Measurements from ENCODE around the gene COX19. TPM values are rescaled to one million over a fixed set of nuclear protein-coding genes. Genes with fewer than 3 reads are reported as not detected.
"Not testable (repeated sequence)": the region's sequence is repeated elsewhere in the genome, so short reads cannot be mapped to it uniquely, and the experiment has no call there.

The COX19 gene
- total RNA-seq, 2 experiments from 2014 or later = 14.1 to 15.6 TPM

- intact Hi-C loops (cut with micrococcal nuclease) = no loop called here
- peaks cover 6% of the 10 kb centered on the region for H3K36me3 Mint-ChIP-seq
- peaks cover 6% of the 10 kb centered on the region for H3K4me1 Mint-ChIP-seq (ENCODE audit: low read depth)
- H3K27me3 Mint-ChIP-seq = no peaks in the 10 kb centered on the region
- H3K4me3 Mint-ChIP-seq = no peak overlapping the region
- no peak for DNase-seq
- ChIA-PET CTCF (interaction anchor here (1.1 kb wide), 1 partner anchor 16 kb away, joined by 3 read pairs; no protein-coding TSS in a partner anchor), POLR2A (no interaction called here)
- no peak overlapping the region for H3K27ac Mint-ChIP-seq
- no peaks in the 10 kb centered on the region for H3K9me3 Mint-ChIP-seq
These were observed 33.5 kb upstream of the COX19 start for GRCh38 chr7:1008733-1009363.

- ChIA-PET CTCF (no interaction called here), POLR2A (interaction anchor here (1.0 kb wide), 1 partner anchor 36 kb away, joined by 3 read pairs; no protein-coding TSS in a partner anchor)
- Mint-ChIP-seq H3K27me3 (no peaks in the 10 kb centered on the region), H3K36me3 (peaks cover 6% of the 10 kb centered on the region), H3K27ac (no peak overlapping the region), H3K9me3 (no peaks in the 10 kb centered on the region), H3K4me1 (ENCODE audit: low read depth) (peaks cover 6% of the 10 kb centered on the region), H3K4me3 (no peak overlapping the region)
- DNase-seq = no peak
- intact Hi-C loops (cut with micrococcal nuclease) = no loop called here
These were observed 32.6 kb upstream of the COX19 start for GRCh38 chr7:1007901-1008300.

GRCh38 chr7:1005303-1005702, 30.0 kb upstream of the COX19 start:
- Mint-ChIP-seq H3K27me3 (no peaks in the 10 kb centered on the region), H3K4me3 (no peak overlapping the region), H3K9me3 (no peaks in the 10 kb centered on the region), H3K36me3 (peaks cover 6% of the 10 kb centered on the region), H3K4me1 (ENCODE audit: low read depth) (no peaks in the 10 kb centered on the region), H3K27ac (no peak overlapping the region)
- no peak for DNase-seq
- POLR2A ChIA-PET = no interaction called here
- CTCF ChIA-PET = interaction anchor here (2.3 kb wide), 1 partner anchor 12 kb away, joined by 13 read pairs; no protein-coding TSS in a partner anchor
- intact Hi-C loops (cut with micrococcal nuclease) = no loop called here

GRCh38 chr7:1004018-1004852, 28.9 kb upstream of the COX19 start:
- intact Hi-C loops (cut with micrococcal nuclease) = no loop called here
- ChIA-PET POLR2A (no interaction called here), CTCF (interaction anchor here (2.3 kb wide), 1 partner anchor 11 kb away, joined by 13 read pairs; no protein-coding TSS in a partner anchor)
- H3K4me3 Mint-ChIP-seq = no peak overlapping the region
- no peaks in the 10 kb centered on the region for H3K27me3 Mint-ChIP-seq
- H3K4me1 Mint-ChIP-seq (ENCODE audit: low read depth) = no peaks in the 10 kb centered on the region
- H3K9me3 Mint-ChIP-seq = no peaks in the 10 kb centered on the region
- DNase-seq = no peak
- no peak overlapping the region for H3K27ac Mint-ChIP-seq
- H3K36me3 Mint-ChIP-seq = peaks cover 4% of the 10 kb centered on the region

GRCh38 chr7:1002445-1002844, 27.1 kb upstream of the COX19 start:
- H3K27ac Mint-ChIP-seq; H3K9me3 Mint-ChIP-seq; H3K27me3 Mint-ChIP-seq; CTCF ChIA-PET; H3K4me3 Mint-ChIP-seq; intact Hi-C loops (cut with micrococcal nuclease); DNase-seq; H3K36me3 Mint-ChIP-seq; POLR2A ChIA-PET; H3K4me1 Mint-ChIP-seq (ENCODE audit: low read depth): not testable (repeated sequence)

GRCh38 chr7:1002026-1002425, 26.7 kb upstream of the COX19 start:
- H3K27me3 Mint-ChIP-seq; H3K9me3 Mint-ChIP-seq; DNase-seq; H3K4me3 Mint-ChIP-seq; H3K4me1 Mint-ChIP-seq (ENCODE audit: low read depth); CTCF ChIA-PET; POLR2A ChIA-PET; H3K36me3 Mint-ChIP-seq; intact Hi-C loops (cut with micrococcal nuclease); H3K27ac Mint-ChIP-seq: not testable (repeated sequence)

GRCh38 chr7:1001069-1001770, 25.9 kb upstream of the COX19 start:
- H3K27me3 Mint-ChIP-seq; DNase-seq; H3K36me3 Mint-ChIP-seq; POLR2A ChIA-PET; intact Hi-C loops (cut with micrococcal nuclease); H3K4me3 Mint-ChIP-seq; H3K27ac Mint-ChIP-seq; CTCF ChIA-PET; H3K4me1 Mint-ChIP-seq (ENCODE audit: low read depth); H3K9me3 Mint-ChIP-seq: not testable (repeated sequence)

GRCh38 chr7:999941-1000935, 24.9 kb upstream of the COX19 start:
- POLR2A ChIA-PET = no interaction called here

GRCh38 chr7:999149-999879, 24.0 kb upstream of the COX19 start:
- Mint-ChIP-seq H3K36me3 (no peaks in the 10 kb centered on the region), H3K27ac (no peak overlapping the region), H3K4me1 (ENCODE audit: low read depth) (no peaks in the 10 kb centered on the region), H3K9me3 (no peaks in the 10 kb centered on the region), H3K4me3 (no peak overlapping the region), H3K27me3 (no peaks in the 10 kb centered on the region)
- DNase-seq = no peak
- intact Hi-C loops (cut with micrococcal nuclease) = no loop called here
- POLR2A ChIA-PET = no interaction called here
- CTCF ChIA-PET = interaction anchor here (9.5 kb wide), 1 partner anchor 67 kb away, joined by 300 read pairs; no protein-coding TSS in a partner anchor

More at GRCh38 chr7:999941-1000935, 24.9 kb upstream of the COX19 start:
- H3K27me3 Mint-ChIP-seq = no peaks in the 10 kb centered on the region
- no peak overlapping the region for H3K4me3 Mint-ChIP-seq
- intact Hi-C loops (cut with micrococcal nuclease) = no loop called here
- H3K4me1 Mint-ChIP-seq (ENCODE audit: low read depth) = no peaks in the 10 kb centered on the region
- no peak overlapping the region for H3K27ac Mint-ChIP-seq
- H3K9me3 Mint-ChIP-seq = no peaks in the 10 kb centered on the region
- no peak for DNase-seq
- H3K36me3 Mint-ChIP-seq = no peaks in the 10 kb centered on the region
- CTCF ChIA-PET = interaction anchor here (9.5 kb wide), 1 partner anchor 66 kb away, joined by 300 read pairs; no protein-coding TSS in a partner anchor

- ChIA-PET CTCF (interaction anchor here (9.5 kb wide), 1 partner anchor 69 kb away, joined by 300 read pairs; no protein-coding TSS in a partner anchor), POLR2A (no interaction called here)
- Mint-ChIP-seq H3K27ac (no peak overlapping the region), H3K4me1 (ENCODE audit: low read depth) (no peaks in the 10 kb centered on the region), H3K36me3 (no peaks in the 10 kb centered on the region), H3K9me3 (no peaks in the 10 kb centered on the region), H3K4me3 (no peak overlapping the region), H3K27me3 (no peaks in the 10 kb centered on the region)
- DNase-seq = no peak
- intact Hi-C loops (cut with micrococcal nuclease) = no loop called here
These were observed 22.4 kb upstream of the COX19 start for GRCh38 chr7:997404-998395.

Data from activated CD4-positive, alpha-beta memory T cell treated with anti-CD3 and anti-CD28 coated beads for 36 hours (primary cell).